Astrocyte of the spinal cord (primary cell): Measurements from ENCODE around the gene DNAJC18.

Experiments used
- DNase-seq: peaks from one replicate; pipeline ENCODE4 v3.0.0; 2011; ENCODE audit warnings: low read depth, low spot score
- H3K4me3 ChIP-seq: 2 replicates; pipeline ENCODE4 v1.5.1; 2011; ENCODE audit warnings: low read depth, mild to moderate bottlenecking, low read length, moderate library complexity
- CTCF ChIP-seq: IDR thresholded peaks from 2 replicates; pipeline ENCODE4 v1.5.1; 2012; ENCODE audit warnings: low read depth, mild to moderate bottlenecking, low read length, inconsistent platforms
- in situ Hi-C: cut with HindIII; loops from 2 replicates; pipeline ENCODE4 v1.10.0; 2017; ENCODE audit warnings: low sequenced_read_pairs

Gene DNAJC18

GRCh38 chr5:139368613-139369012 is 70.7 kb downstream of the DNAJC18 start:
- in situ Hi-C loops: no loop called here
- H3K4me3 ChIP-seq: no peak overlapping the region
- peak; percentile 19 for DNase-seq
- TF ChIP-seq CTCF: no peak

- no peak for DNase-seq
- TF ChIP-seq CTCF: no peak
- no peak overlapping the region for H3K4me3 ChIP-seq
- in situ Hi-C loops: no loop called here
Measured at GRCh38 chr5:139364466-139364865, 74.9 kb downstream of the DNAJC18 start.

GRCh38 chr5:139363937-139364336 is 75.4 kb downstream of the DNAJC18 start:
- in situ Hi-C loops: no loop called here
- no peak overlapping the region for H3K4me3 ChIP-seq
- no peak for DNase-seq
- no peak for TF ChIP-seq CTCF

- TF ChIP-seq CTCF: no peak
- no peak overlapping the region for H3K4me3 ChIP-seq
- DNase-seq: no peak
- in situ Hi-C loops: no loop called here
Measured at GRCh38 chr5:139361835-139362429, 77.4 kb downstream of the DNAJC18 start.

GRCh38 chr5:139360384-139360783 is 78.9 kb downstream of the DNAJC18 start:
- in situ Hi-C loops: no loop called here
- DNase-seq: no peak
- no peak for TF ChIP-seq CTCF
- no peak overlapping the region for H3K4me3 ChIP-seq
